ENCODE measurements around the gene VSIG2.

Gene VSIG2

DNA sequence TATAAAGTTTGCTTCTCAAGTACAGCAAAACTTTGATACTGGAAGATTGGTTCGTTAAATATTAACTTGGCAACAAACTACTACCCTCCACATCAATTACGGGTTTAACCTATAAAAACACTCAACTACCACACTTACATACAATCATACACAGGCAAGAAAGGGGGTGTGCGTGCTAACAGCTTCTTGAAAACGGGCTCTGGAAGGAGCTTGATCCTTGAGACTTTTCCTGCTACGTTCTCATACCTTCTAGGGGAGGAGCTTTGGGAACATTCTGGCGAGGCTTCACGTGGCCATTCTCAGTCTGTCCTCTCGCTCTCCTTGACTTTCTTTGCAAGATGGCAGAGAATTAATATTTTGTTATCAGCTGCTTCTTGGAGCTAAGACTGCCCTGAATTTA is 16.9 kb upstream of the VSIG2 start:
- no peak for DNase-seq (ENCODE audit: low read depth, low spot score)
- no peak overlapping the region for H3K4me3 ChIP-seq (ENCODE audit: low read length)

- H3K4me3 ChIP-seq (ENCODE audit: low read length): no peak overlapping the region
- DNase-seq (ENCODE audit: low read depth, low spot score): no peak
These were observed 14.1 kb upstream of the VSIG2 start for GRCh38 chr11:124766156-124766555.

DNA sequence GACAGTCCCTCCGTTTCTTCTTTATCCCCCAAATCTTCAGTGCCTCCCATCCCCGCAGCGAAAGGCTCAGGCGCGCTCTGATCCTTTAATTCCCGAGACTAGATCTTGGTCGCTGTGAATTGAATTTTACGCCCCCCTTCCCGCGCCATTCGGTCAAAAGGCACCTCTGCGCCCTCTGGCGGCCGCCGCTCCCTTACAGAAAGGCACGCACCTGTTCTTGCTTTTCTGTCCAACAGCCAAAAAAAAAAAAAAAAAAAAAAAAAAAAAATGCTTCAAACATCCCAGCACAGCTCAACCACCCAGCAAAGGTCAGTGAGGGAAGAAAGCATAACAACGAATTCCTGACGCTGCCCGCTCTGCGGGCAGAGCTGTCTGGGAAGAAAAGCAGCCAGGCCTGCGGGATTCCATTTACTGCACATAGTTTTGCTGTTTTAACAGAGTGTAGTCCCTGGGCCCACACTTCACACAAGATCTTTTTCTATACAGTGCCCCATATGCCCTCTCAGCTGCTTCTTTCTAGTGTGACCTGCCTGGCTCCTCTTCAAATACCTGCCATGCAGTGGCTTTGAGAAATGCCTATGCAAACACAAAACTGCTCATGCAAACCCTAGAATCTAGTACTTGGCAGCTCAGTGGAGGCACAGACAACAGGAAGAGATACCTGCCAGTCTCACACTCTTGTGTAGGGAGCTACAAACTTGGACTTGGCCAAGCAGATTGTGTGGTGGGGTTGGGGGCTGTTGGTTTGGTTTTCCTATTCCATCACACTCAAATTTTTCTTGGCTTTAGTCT is 11.3 kb upstream of the VSIG2 start:
- peak; percentile 73 for DNase-seq (ENCODE audit: low read depth, low spot score)

GRCh38 chr11:124762624-124763155 is 10.6 kb upstream of the VSIG2 start:
- DNase-seq (ENCODE audit: low read depth, low spot score): no peak
- H3K4me3 ChIP-seq (ENCODE audit: low read length): peak overlapping the region; percentile 63

More for the DNA sequence above, 11.3 kb upstream of the VSIG2 start:
- H3K4me3 ChIP-seq (ENCODE audit: low read length): peak overlapping the region; percentile 63

GRCh38 chr11:124762105-124762623 is 10.1 kb upstream of the VSIG2 start, which contains the start of gene ESAM:
ESAM (minus strand) TSS chr11:124762290; CDS start chr11:124762154, 136 bp downstream.
- peak within 1 kb of the TSS; percentile 63 for H3K4me3 ChIP-seq (ENCODE audit: low read length)
- DNase-seq (ENCODE audit: low read depth, low spot score): no peak

GRCh38 chr11:124761301-124762104 is 9.4 kb upstream of the VSIG2 start:
- no peak for DNase-seq (ENCODE audit: low read depth, low spot score)
- peak overlapping the region; percentile 23 for H3K4me3 ChIP-seq (ENCODE audit: low read length)

- DNase-seq (ENCODE audit: low read depth, low spot score): no peak
- no peak overlapping the region for H3K4me3 ChIP-seq (ENCODE audit: low read length)
These were observed 8.8 kb upstream of the VSIG2 start for GRCh38 chr11:124760806-124761205.

- no peak for DNase-seq (ENCODE audit: low read depth, low spot score)
These were observed 8.2 kb upstream of the VSIG2 start for GRCh38 chr11:124760205-124760652.

GRCh38 chr11:124759266-124760204 is 7.5 kb upstream of the VSIG2 start:
- DNase-seq (ENCODE audit: low read depth, low spot score): no peak

More at GRCh38 chr11:124760205-124760652, 8.2 kb upstream of the VSIG2 start:
- H3K4me3 ChIP-seq (ENCODE audit: low read length): no peak overlapping the region

GRCh38 chr11:124758355-124759265 is 6.6 kb upstream of the VSIG2 start:
- no peak for DNase-seq (ENCODE audit: low read depth, low spot score)
- no peak overlapping the region for H3K4me3 ChIP-seq (ENCODE audit: low read length)

More at GRCh38 chr11:124759266-124760204, 7.5 kb upstream of the VSIG2 start:
- H3K4me3 ChIP-seq (ENCODE audit: low read length): no peak overlapping the region

- H3K4me3 ChIP-seq (ENCODE audit: low read length): no peak overlapping the region
- no peak for DNase-seq (ENCODE audit: low read depth, low spot score)
These were observed 5.3 kb upstream of the VSIG2 start for GRCh38 chr11:124757320-124757719.

- no peak for DNase-seq (ENCODE audit: low read depth, low spot score)
- H3K4me3 ChIP-seq (ENCODE audit: low read length): no peak overlapping the region
These were observed 4.7 kb upstream of the VSIG2 start for GRCh38 chr11:124756753-124757227.

GRCh38 chr11:124756033-124756752 is 4.1 kb upstream of the VSIG2 start:
- DNase-seq (ENCODE audit: low read depth, low spot score): no peak
- no peak overlapping the region for H3K4me3 ChIP-seq (ENCODE audit: low read length)

DNA sequence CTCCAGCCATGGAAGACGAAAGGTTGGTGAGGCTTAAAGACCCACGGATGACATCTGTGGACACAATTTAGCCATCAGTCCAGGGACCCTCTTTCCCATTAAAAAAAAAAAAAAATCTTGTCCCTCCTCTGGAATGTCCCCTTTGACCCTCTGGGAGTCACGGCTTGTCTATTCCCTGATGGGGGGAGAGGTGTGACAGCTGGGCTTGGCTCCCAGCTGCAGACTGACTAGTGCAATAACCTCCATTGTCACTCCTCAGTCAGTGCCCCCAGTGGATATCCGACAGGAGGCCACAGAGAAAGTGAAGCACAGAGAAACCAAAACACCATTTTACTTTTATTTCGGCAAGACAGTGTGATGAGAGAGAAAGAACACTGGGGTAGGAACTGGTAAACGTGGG is 2.7 kb upstream of the VSIG2 start:
- DNase-seq (ENCODE audit: low read depth, low spot score): no peak
- H3K4me3 ChIP-seq (ENCODE audit: low read length): no peak overlapping the region

DNA sequence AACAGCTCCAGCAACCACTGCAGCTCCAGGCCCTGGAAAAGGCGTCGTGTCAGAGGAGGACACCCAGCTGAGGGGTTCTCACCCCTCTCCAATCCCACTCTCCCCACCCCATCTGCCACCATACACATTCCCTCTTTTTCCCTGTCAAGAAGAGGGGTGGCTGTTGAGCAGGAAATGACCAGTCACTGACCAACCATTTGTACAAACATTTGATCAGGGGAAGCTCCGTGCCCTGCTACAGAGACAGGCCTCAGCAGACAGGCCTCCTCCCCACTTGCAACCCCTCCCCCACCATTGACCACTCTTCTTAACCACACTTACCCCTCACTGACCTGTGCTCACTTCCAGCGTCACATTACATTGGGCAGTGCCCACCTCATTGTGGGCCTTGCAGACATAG is 2.3 kb upstream of the VSIG2 start:
- no peak overlapping the region for H3K4me3 ChIP-seq (ENCODE audit: low read length)
- no peak for DNase-seq (ENCODE audit: low read depth, low spot score)

DNA sequence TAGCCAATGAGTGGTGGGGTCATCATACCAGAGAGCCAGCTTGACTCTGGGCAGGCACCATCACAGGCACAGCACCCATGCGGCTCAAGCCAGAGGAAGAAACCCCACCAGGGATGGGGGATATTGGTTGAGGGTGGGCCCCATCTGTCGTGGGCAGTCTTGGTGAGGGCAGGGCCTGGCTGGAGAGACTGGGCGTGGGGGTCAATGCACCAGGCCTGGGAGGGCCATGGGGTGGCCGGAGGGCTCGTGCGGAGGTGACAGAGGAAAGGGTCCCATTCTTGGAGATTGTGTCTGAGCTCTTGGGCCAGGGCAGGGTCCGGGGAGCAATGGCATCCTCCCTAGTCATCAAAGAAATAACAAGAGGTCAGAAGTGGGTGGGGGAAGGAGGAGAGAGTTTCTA is 1.6 kb upstream of the VSIG2 start:
- DNase-seq (ENCODE audit: low read depth, low spot score): no peak
- no peak overlapping the region for H3K4me3 ChIP-seq (ENCODE audit: low read length)

- H3K4me3 ChIP-seq (ENCODE audit: low read length): no peak overlapping the region
- DNase-seq (ENCODE audit: low read depth, low spot score): no peak
These were observed 1.1 kb upstream of the VSIG2 start for GRCh38 chr11:124753205-124753604.
